Measurements from ENCODE around the gene SMPD3. TPM values are rescaled to one million over a fixed set of nuclear protein-coding genes. Genes with fewer than 3 reads are reported as not detected.

SMPD3 gene
- total RNA-seq, 1 experiment from 2014 or later = 0.77 TPM

DNA sequence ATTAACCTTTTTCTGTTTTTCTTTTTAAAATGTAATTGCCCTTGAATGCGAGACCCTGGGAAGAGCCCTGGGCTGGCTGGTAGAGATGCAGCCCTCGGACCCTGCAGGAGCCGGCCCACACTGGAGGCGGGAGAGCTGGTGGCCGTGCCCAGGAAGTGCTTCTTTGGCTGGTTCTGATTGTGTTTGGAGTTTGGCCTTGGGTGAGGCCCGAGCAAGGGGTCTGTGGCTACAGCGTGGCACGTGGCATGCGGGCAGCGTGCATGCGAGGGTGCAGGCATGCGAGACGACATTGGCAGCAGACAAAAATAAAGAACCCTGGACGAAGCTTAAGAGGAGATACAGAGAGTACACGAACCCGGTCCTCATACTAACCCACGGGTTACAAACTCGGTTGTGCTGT, 87.8 kb downstream of the SMPD3 start:
- no peaks in the 10 kb centered on the region for H3K9me3 ChIP-seq (ENCODE audit: control insufficient read depth, insufficient read depth, low read depth, low read length)
- no TSS peak for BruUV-seq (replicated peaks)
- ChIA-PET CTCF (no interaction called here), POLR2A (no interaction called here)
- H3K4me1 ChIP-seq (ENCODE audit: control insufficient read depth, insufficient read depth, low read length) = no peaks in the 10 kb centered on the region
- DNase-seq (ENCODE audit: low read depth, low spot score) (no peak), ATAC-seq (no peak)
- H3K27me3 ChIP-seq (ENCODE audit: control insufficient read depth, insufficient read depth, low read length) = no peaks in the 10 kb centered on the region
- in situ Hi-C loops (cut with HindIII; ENCODE audit: low pct_unique_long_range_greater_than_20kb, low sequenced_read_pairs) = no loop called here
- TF ChIP-seq POLR2AphosphoS5 (IDR thresholded peaks at IDR 0.05; ENCODE audit: low read depth, low read length) (no peak), SIN3A (IDR thresholded peaks at IDR 0.05; ENCODE audit: borderline replicate concordance, insufficient read depth, low read depth, low read length) (no peak), TCF7L2 (IDR thresholded peaks at IDR 0.05; ENCODE audit: low read depth, low read length) (no peak)
- TF ChIP-seq, protein P1, sequence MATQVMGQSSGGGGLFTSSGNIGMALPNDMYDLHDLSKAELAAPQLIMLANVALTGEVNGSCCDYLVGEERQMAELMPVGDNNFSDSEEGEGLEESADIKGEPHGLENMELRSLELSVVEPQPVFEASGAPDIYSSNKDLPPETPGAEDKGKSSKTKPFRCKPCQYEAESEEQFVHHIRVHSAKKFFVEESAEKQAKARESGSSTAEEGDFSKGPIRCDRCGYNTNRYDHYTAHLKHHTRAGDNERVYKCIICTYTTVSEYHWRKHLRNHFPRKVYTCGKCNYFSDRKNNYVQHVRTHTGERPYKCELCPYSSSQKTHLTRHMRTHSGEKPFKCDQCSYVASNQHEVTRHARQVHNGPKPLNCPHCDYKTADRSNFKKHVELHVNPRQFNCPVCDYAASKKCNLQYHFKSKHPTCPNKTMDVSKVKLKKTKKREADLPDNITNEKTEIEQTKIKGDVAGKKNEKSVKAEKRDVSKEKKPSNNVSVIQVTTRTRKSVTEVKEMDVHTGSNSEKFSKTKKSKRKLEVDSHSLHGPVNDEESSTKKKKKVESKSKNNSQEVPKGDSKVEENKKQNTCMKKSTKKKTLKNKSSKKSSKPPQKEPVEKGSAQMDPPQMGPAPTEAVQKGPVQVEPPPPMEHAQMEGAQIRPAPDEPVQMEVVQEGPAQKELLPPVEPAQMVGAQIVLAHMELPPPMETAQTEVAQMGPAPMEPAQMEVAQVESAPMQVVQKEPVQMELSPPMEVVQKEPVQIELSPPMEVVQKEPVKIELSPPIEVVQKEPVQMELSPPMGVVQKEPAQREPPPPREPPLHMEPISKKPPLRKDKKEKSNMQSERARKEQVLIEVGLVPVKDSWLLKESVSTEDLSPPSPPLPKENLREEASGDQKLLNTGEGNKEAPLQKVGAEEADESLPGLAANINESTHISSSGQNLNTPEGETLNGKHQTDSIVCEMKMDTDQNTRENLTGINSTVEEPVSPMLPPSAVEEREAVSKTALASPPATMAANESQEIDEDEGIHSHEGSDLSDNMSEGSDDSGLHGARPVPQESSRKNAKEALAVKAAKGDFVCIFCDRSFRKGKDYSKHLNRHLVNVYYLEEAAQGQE (IDR thresholded peaks at IDR 0.05; ENCODE audit: insufficient read depth in 1 of 2, low read depth in 2 of 2, low read length in 1 of 2) = no peak
- TF ChIP-seq, protein P2, sequence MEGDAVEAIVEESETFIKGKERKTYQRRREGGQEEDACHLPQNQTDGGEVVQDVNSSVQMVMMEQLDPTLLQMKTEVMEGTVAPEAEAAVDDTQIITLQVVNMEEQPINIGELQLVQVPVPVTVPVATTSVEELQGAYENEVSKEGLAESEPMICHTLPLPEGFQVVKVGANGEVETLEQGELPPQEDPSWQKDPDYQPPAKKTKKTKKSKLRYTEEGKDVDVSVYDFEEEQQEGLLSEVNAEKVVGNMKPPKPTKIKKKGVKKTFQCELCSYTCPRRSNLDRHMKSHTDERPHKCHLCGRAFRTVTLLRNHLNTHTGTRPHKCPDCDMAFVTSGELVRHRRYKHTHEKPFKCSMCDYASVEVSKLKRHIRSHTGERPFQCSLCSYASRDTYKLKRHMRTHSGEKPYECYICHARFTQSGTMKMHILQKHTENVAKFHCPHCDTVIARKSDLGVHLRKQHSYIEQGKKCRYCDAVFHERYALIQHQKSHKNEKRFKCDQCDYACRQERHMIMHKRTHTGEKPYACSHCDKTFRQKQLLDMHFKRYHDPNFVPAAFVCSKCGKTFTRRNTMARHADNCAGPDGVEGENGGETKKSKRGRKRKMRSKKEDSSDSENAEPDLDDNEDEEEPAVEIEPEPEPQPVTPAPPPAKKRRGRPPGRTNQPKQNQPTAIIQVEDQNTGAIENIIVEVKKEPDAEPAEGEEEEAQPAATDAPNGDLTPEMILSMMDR (IDR thresholded peaks at IDR 0.05) = no peak
- H3K4me3 ChIP-seq (ENCODE audit: low read depth in 2 of 2, low read length in 2 of 2) = no peak overlapping the region
- H3K27ac ChIP-seq (ENCODE audit: low read length) = no peak overlapping the region
- H3K36me3 ChIP-seq (ENCODE audit: control insufficient read depth, insufficient read depth, low read length) = no peaks in the 10 kb centered on the region
- intact Hi-C loops (cut with micrococcal nuclease; ENCODE audit: unreplicated experiment) = no loop called here

GRCh38 chr16:68359398-68360191, 88.7 kb downstream of the SMPD3 start:
- ChIA-PET POLR2A (no interaction called here), CTCF (no interaction called here)
- no peak overlapping the region for H3K27ac ChIP-seq (ENCODE audit: low read length)
- in situ Hi-C loops (cut with HindIII; ENCODE audit: low pct_unique_long_range_greater_than_20kb, low sequenced_read_pairs) (no loop called here), intact Hi-C loops (cut with micrococcal nuclease; ENCODE audit: unreplicated experiment) (no loop called here)
- 0 out of 2 replicates have a peak, but pooled peaks have one; percentile 13 for ATAC-seq
- H3K4me1 ChIP-seq (ENCODE audit: control insufficient read depth, insufficient read depth, low read length) = no peaks in the 10 kb centered on the region
- H3K36me3 ChIP-seq (ENCODE audit: control insufficient read depth, insufficient read depth, low read length) = no peaks in the 10 kb centered on the region
- H3K9me3 ChIP-seq (ENCODE audit: control insufficient read depth, insufficient read depth, low read depth, low read length) = no peaks in the 10 kb centered on the region
- H3K4me3 ChIP-seq (ENCODE audit: low read depth in 2 of 2, low read length in 2 of 2) = no peak overlapping the region
- H3K27me3 ChIP-seq (ENCODE audit: control insufficient read depth, insufficient read depth, low read length) = no peaks in the 10 kb centered on the region
- no peak for DNase-seq (ENCODE audit: low read depth, low spot score)
- BruUV-seq (replicated peaks) = no TSS peak
- TF ChIP-seq POLR2AphosphoS5 (IDR thresholded peaks at IDR 0.05; ENCODE audit: low read depth, low read length) (no peak), SIN3A (IDR thresholded peaks at IDR 0.05; ENCODE audit: borderline replicate concordance, insufficient read depth, low read depth, low read length) (no peak), TCF7L2 (IDR thresholded peaks at IDR 0.05; ENCODE audit: low read depth, low read length) (no peak)
- TF ChIP-seq, protein P2 (IDR thresholded peaks at IDR 0.05) = no peak
- TF ChIP-seq, protein P1 (IDR thresholded peaks at IDR 0.05; ENCODE audit: insufficient read depth in 1 of 2, low read depth in 2 of 2, low read length in 1 of 2) = no peak
